ENCODE measurements around the gene FHOD3. TPM values are rescaled to one million over a fixed set of nuclear protein-coding genes. Genes with fewer than 3 reads are reported as not detected.

Gene FHOD3
- total and polyA plus RNA-seq, 2 of the 8 experiments (the other 6 are each of a cell fraction or from before 2014, with no cell fraction given) = 9.7 to 10.5 TPM

DNA sequence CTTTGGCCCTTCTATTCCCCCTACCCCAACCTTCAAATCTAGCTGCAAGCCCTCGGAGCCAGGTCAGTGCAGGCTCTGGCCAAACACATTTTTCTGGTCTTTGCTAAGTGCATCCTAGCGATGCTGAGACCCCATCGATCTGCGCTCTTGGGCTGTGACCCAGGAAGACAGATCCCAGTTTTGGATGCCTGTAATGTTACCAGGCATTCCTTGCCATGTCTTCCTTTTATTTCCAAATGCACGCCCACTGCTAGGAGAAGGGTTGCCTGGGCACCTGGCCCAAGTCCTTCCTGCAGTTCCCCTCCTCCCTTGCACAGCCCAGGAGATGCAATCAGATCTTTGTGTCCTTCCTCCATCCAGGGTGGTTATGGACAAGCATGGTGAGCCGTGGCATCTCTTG, 406.6 kb downstream of the FHOD3 start:
- FAIRE-seq (no peak), DNase-seq (ENCODE audit: low read depth in 1 of 2, low spot score in 2 of 2) (no peak)
- WGBS, 2 experiments (ENCODE audit: extremely low coverage in 1 of 2, insufficient coverage in 1 of 2, insufficient read length in 1 of 2, insufficient replicate concordance in 2 of 2, low coverage in 1 of 2, low lambda C conversion rate in 2 of 2, missing lambda C conversion rate in 1 of 2) = 82% methylated on average over 6 of the region's 6 CpGs; no CpG with 5 or more reads in 1 of the 2 experiments

More for the DNA sequence above, 406.6 kb downstream of the FHOD3 start:
- no peak overlapping the region for H2AFZ ChIP-seq (ENCODE audit: low read length)
- POLR2A ChIA-PET (ENCODE audit: partially characterized antibody) = no interaction called here
- H3K4me3 ChIP-seq (ENCODE audit: extremely low read depth in 1 of 4, insufficient read depth in 2 of 4, low read depth in 3 of 4, low read length in 4 of 4) = no peak overlapping the region
- no peak overlapping the region for H2BK20ac ChIP-seq (ENCODE audit: low read length)
- CTCF ChIA-PET (ENCODE audit: partially characterized antibody) = interaction anchor here (1.3 to 1.8 kb wide), 2 partner anchors 16 to 32 kb away, joined by 3 to 6 read pairs; no protein-coding TSS in a partner anchor
- H2BK120ac ChIP-seq (replicated peaks; ENCODE audit: low read depth, low read length) = no peak overlapping the region
- no peak overlapping the region for H2AK5ac ChIP-seq (ENCODE audit: low read depth, low read length)
- no peak overlapping the region for H3K14ac ChIP-seq (ENCODE audit: insufficient read length)
- H3K18ac ChIP-seq (ENCODE audit: extremely low read depth, low read length) = no peak overlapping the region
- H3K4me2 ChIP-seq (ENCODE audit: insufficient read depth in 1 of 2, low read depth in 2 of 2, low read length in 2 of 2) = no peak overlapping the region
- H3K4ac ChIP-seq (replicated peaks; ENCODE audit: insufficient read length, low read depth, low read length) = no peak overlapping the region
- no peak overlapping the region for H4K5ac ChIP-seq (ENCODE audit: insufficient read length, low read depth, low read length)
- H3K9me3 ChIP-seq (ENCODE audit: insufficient read depth in 2 of 2, low read depth in 1 of 2, low read length in 1 of 2) = no peaks in the 10 kb centered on the region
- H2BK15ac ChIP-seq (ENCODE audit: low read length) = no peak overlapping the region
- H4K91ac ChIP-seq (replicated peaks; ENCODE audit: insufficient read length, low read length) = no peak overlapping the region
- H3K79me1 ChIP-seq (ENCODE audit: low read depth, low read length) = no peaks in the 10 kb centered on the region
- no peaks in the 10 kb centered on the region for H3K23me2 ChIP-seq (ENCODE audit: low read depth, low read length)
- no peak overlapping the region for H3K9ac ChIP-seq (replicated peaks in 1 of 4; ENCODE audit: extremely low read depth in 1 of 4, low read depth in 3 of 4, low read length in 3 of 4)
- no peaks in the 10 kb centered on the region for H3K4me1 ChIP-seq (replicated peaks in 1 of 4; ENCODE audit: control insufficient read depth in 3 of 4, insufficient read depth in 4 of 4, low read length in 3 of 4)
- H2BK12ac ChIP-seq (ENCODE audit: low read depth, low read length) = no peak overlapping the region
- no peak overlapping the region for H2BK5ac ChIP-seq (ENCODE audit: low read depth, low read length)
- H3K27me3 ChIP-seq (replicated peaks in 1 of 4; ENCODE audit: control insufficient read depth in 3 of 4, extremely low read depth in 1 of 4, insufficient read depth in 3 of 4, low read length in 3 of 4) = no peaks in the 10 kb centered on the region; a peak in 1 of 7 replicates
- no peak overlapping the region for H4K8ac ChIP-seq (ENCODE audit: extremely low read depth, insufficient read depth, low read length)
- no peaks in the 10 kb centered on the region; a peak in 1 of 8 replicates for H3K36me3 ChIP-seq (ENCODE audit: control insufficient read depth in 2 of 4, insufficient read depth in 4 of 4, low read length in 3 of 4)
- H3K23ac ChIP-seq (ENCODE audit: insufficient read length) = no peak overlapping the region
- H3K27ac ChIP-seq (ENCODE audit: low read depth, low read length) = no peak overlapping the region
- no peaks in the 10 kb centered on the region for H3K79me2 ChIP-seq (ENCODE audit: control insufficient read depth in 1 of 2, insufficient read depth in 2 of 2, low read length in 2 of 2)
- TF ChIP-seq SP4 (IDR thresholded peaks at IDR 0.05; ENCODE audit: low read length) (no peak), CBX8 (IDR thresholded peaks at IDR 0.05; ENCODE audit: borderline replicate concordance, low read depth, low read length) (no peak), SRF (IDR thresholded peaks at IDR 0.05; ENCODE audit: low read depth, low read length) (no peak), CHD1 (IDR thresholded peaks at IDR 0.05; ENCODE audit: low read depth, low read length) (no peak), TCF12 (IDR thresholded peaks at IDR 0.05; ENCODE audit: low read depth, low read length) (no peak), ASH2L (IDR thresholded peaks at IDR 0.05; ENCODE audit: low read length) (no peak), POLR2AphosphoS5 (IDR thresholded peaks at IDR 0.05; ENCODE audit: low read depth, low read length) (no peak), SIRT6 (IDR thresholded peaks at IDR 0.05; ENCODE audit: low read length) (no peak), JUND (IDR thresholded peaks at IDR 0.05; ENCODE audit: low read length) (no peak), RAD21 (IDR thresholded peaks at IDR 0.05 in 1 of 2, conservative IDR thresholded peaks at IDR 0.05 in 1 of 2; ENCODE audit: low read depth in 2 of 2, low read length in 2 of 2) (no peak), CBX5 (IDR thresholded peaks at IDR 0.05; ENCODE audit: low read depth, low read length) (no peak), BCL11A (IDR thresholded peaks at IDR 0.05; ENCODE audit: low read depth in 2 of 2, low read length in 2 of 2) (no peak)
- H4K20me1 ChIP-seq (replicated peaks in 1 of 2; ENCODE audit: control insufficient read depth in 1 of 2, insufficient read depth in 2 of 2, low read length in 2 of 2) = peaks cover 0 to 2% of the 10 kb centered on the region in 2 experiments
- H3K56ac ChIP-seq (replicated peaks; ENCODE audit: insufficient read length, low read depth, low read length) = no peak overlapping the region
